Neural progenitor cell (in vitro differentiated cells): ENCODE results near the gene MDM2.

Experiments
- EZH2phosphoT487 ChIP-seq: fragments of 200-600 bp; sonication (generic); IDR thresholded peaks from 2 replicates; pipeline ENCODE4 v1.6.1; 2017; ENCODE audit warnings: antibody characterized with exemption
- TF ChIP-seq, protein P1 (sequence below): fragments of 200-600 bp; sonication (generic); IDR thresholded peaks from 2 replicates; pipeline ENCODE4 v1.5.1; 2017; ENCODE audit warnings: antibody characterized with exemption, mild to moderate bottlenecking

DNA sequence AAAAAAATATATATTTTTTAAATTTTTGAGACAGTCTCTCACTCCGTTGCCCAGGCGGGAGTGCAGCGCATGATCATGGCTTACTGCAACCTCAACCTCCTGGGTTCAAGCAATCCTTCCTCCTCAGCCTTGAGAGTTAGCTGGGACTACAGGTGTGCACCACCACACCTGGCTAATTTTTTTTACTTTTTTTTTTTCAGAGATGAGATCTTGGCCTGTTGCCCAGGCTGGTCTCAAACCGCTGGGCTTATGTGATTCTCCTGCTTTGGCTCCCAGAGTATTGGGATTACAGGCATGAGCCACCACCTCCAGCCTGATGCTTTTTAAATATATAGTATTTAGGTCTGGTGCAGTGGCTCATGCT lies 24.5 kb downstream of the MDM2 start:
- no peak for TF ChIP-seq EZH2phosphoT487
- TF ChIP-seq, protein P1, sequence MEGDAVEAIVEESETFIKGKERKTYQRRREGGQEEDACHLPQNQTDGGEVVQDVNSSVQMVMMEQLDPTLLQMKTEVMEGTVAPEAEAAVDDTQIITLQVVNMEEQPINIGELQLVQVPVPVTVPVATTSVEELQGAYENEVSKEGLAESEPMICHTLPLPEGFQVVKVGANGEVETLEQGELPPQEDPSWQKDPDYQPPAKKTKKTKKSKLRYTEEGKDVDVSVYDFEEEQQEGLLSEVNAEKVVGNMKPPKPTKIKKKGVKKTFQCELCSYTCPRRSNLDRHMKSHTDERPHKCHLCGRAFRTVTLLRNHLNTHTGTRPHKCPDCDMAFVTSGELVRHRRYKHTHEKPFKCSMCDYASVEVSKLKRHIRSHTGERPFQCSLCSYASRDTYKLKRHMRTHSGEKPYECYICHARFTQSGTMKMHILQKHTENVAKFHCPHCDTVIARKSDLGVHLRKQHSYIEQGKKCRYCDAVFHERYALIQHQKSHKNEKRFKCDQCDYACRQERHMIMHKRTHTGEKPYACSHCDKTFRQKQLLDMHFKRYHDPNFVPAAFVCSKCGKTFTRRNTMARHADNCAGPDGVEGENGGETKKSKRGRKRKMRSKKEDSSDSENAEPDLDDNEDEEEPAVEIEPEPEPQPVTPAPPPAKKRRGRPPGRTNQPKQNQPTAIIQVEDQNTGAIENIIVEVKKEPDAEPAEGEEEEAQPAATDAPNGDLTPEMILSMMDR = no peak
